ENCODE results near the gene COLEC12.

GRCh38 chr18:526681-527080 is 26.2 kb upstream of the COLEC12 start:
- TF ChIP-seq CTCF (conservative IDR thresholded peaks at IDR 0.05) (no peak), EZH2 (IDR thresholded peaks at IDR 0.05; ENCODE audit: low read depth) (no peak)
